Measurements from ENCODE around the gene C16orf87.

Gene C16orf87

GRCh38 chr16:46753015-46753414, 78.0 kb downstream of the C16orf87 start:
- Histone ChIP-seq H3K4me3 (replicated peaks; ENCODE audit: insufficient read depth, low read length) (no peak overlapping the region), H3K27me3 (ENCODE audit: insufficient read depth, poor library complexity, severe bottlenecking) (no peaks in the 10 kb centered on the region), H3K27ac (replicated peaks) (no peak overlapping the region)
- DNase-seq (ENCODE audit: low read depth in 1 of 2, low spot score in 1 of 2): no peak
- TF ChIP-seq GABPA (IDR thresholded peaks at IDR 0.05; ENCODE audit: low read depth) (no peak), POLR2AphosphoS5 (IDR thresholded peaks at IDR 0.05; ENCODE audit: low read depth) (no peak), SPI1 (IDR thresholded peaks at IDR 0.05; ENCODE audit: borderline replicate concordance, low read depth) (no peak), CTCF (IDR thresholded peaks at IDR 0.05; ENCODE audit: insufficient read depth, low read length) (no peak), REST (IDR thresholded peaks at IDR 0.05; ENCODE audit: insufficient replicate concordance, low read depth) (no peak)

GRCh38 chr16:46751381-46751780, 79.6 kb downstream of the C16orf87 start:
- H3K27me3 ChIP-seq (ENCODE audit: insufficient read depth, poor library complexity, severe bottlenecking): no peaks in the 10 kb centered on the region
- H3K4me3 ChIP-seq (replicated peaks; ENCODE audit: insufficient read depth, low read length): no peak overlapping the region
- no peak for DNase-seq (ENCODE audit: low read depth in 1 of 2, low spot score in 1 of 2)
- TF ChIP-seq SPI1 (IDR thresholded peaks at IDR 0.05; ENCODE audit: borderline replicate concordance, low read depth) (no peak), POLR2AphosphoS5 (IDR thresholded peaks at IDR 0.05; ENCODE audit: low read depth) (no peak), GABPA (IDR thresholded peaks at IDR 0.05; ENCODE audit: low read depth) (no peak), REST (IDR thresholded peaks at IDR 0.05; ENCODE audit: insufficient replicate concordance, low read depth) (no peak), CTCF (IDR thresholded peaks at IDR 0.05; ENCODE audit: insufficient read depth, low read length) (no peak)
- H3K27ac ChIP-seq (replicated peaks): no peak overlapping the region

GRCh38 chr16:46748775-46749705, 81.9 kb downstream of the C16orf87 start:
- TF ChIP-seq CTCF (IDR thresholded peaks at IDR 0.05; ENCODE audit: insufficient read depth, low read length) (no peak), GABPA (IDR thresholded peaks at IDR 0.05; ENCODE audit: low read depth) (no peak), POLR2AphosphoS5 (IDR thresholded peaks at IDR 0.05; ENCODE audit: low read depth) (no peak), REST (IDR thresholded peaks at IDR 0.05; ENCODE audit: insufficient replicate concordance, low read depth) (no peak), SPI1 (IDR thresholded peaks at IDR 0.05; ENCODE audit: borderline replicate concordance, low read depth) (no peak)
- no peak for DNase-seq (ENCODE audit: low read depth in 1 of 2, low spot score in 1 of 2)
- Histone ChIP-seq H3K27ac (replicated peaks) (no peak overlapping the region), H3K27me3 (ENCODE audit: insufficient read depth, poor library complexity, severe bottlenecking) (no peaks in the 10 kb centered on the region), H3K4me3 (replicated peaks; ENCODE audit: insufficient read depth, low read length) (no peak overlapping the region)

Data from HL-60 (cell line).